ENCODE data around the gene RALGAPB.

RALGAPB gene

DNA sequence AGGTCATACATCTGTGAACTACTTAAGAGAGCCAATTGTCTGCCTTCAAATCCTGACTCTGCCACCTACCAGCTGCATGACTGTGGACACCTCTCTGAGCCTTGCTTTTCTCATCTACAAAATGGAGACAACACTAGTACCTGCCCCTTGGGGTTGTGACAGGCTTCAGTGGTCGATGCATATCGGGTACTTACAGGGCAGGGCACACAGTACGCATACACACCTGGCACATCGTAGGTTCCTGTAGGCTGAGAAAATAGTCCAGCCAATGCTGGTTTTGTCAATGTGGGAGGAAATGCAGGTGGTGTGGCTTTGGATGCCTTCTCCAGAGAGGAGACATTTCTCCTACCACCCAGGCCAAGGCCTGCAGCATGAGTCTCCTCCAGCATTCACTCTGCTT, 110.7 kb downstream of the RALGAPB start:
- H3K4me3 ChIP-seq (ENCODE audit: low read depth, low read length), result no peak overlapping the region
- no peak for DNase-seq (ENCODE audit: low read depth)
- TF ChIP-seq, protein P1, sequence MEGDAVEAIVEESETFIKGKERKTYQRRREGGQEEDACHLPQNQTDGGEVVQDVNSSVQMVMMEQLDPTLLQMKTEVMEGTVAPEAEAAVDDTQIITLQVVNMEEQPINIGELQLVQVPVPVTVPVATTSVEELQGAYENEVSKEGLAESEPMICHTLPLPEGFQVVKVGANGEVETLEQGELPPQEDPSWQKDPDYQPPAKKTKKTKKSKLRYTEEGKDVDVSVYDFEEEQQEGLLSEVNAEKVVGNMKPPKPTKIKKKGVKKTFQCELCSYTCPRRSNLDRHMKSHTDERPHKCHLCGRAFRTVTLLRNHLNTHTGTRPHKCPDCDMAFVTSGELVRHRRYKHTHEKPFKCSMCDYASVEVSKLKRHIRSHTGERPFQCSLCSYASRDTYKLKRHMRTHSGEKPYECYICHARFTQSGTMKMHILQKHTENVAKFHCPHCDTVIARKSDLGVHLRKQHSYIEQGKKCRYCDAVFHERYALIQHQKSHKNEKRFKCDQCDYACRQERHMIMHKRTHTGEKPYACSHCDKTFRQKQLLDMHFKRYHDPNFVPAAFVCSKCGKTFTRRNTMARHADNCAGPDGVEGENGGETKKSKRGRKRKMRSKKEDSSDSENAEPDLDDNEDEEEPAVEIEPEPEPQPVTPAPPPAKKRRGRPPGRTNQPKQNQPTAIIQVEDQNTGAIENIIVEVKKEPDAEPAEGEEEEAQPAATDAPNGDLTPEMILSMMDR (IDR thresholded peaks at IDR 0.05; ENCODE audit: low read depth, low read length, missing control alignments), result no peak

DNA sequence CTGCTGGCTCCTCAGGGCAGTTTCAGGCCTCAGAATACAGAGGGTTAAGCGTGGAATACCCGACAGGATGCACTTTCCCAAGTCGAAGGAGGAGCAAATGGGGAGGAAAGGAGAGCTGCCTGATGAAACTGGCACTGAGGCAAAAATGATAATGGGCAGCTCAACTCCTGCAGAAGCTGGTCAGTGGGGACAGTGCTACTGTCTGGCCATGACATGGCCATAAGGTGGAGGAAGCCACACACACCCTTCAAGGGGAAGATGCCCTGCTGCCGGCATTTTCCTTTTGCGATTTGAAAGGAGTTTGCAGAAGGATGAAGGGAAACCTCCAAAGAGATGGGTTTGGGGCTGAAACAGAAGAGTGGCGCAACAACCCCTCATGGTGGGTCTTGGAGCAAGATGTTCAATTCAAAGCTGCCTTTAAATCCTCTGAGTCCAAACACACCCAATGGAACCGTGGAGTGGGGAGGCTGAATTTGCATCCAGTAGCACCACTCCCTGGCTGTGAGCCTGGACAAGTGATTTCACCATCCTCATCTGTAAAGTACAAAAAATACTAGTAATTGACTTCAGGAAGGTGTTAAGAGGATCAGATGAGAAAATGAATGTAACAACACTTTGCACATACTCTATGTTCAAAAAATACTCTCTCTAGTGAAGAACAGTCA, 111.6 kb downstream of the RALGAPB start:
- no peak overlapping the region for H3K4me3 ChIP-seq (ENCODE audit: low read depth, low read length)
- DNase-seq (ENCODE audit: low read depth), result no peak
- TF ChIP-seq, protein P1 (IDR thresholded peaks at IDR 0.05; ENCODE audit: low read depth, low read length, missing control alignments), result no peak

DNA sequence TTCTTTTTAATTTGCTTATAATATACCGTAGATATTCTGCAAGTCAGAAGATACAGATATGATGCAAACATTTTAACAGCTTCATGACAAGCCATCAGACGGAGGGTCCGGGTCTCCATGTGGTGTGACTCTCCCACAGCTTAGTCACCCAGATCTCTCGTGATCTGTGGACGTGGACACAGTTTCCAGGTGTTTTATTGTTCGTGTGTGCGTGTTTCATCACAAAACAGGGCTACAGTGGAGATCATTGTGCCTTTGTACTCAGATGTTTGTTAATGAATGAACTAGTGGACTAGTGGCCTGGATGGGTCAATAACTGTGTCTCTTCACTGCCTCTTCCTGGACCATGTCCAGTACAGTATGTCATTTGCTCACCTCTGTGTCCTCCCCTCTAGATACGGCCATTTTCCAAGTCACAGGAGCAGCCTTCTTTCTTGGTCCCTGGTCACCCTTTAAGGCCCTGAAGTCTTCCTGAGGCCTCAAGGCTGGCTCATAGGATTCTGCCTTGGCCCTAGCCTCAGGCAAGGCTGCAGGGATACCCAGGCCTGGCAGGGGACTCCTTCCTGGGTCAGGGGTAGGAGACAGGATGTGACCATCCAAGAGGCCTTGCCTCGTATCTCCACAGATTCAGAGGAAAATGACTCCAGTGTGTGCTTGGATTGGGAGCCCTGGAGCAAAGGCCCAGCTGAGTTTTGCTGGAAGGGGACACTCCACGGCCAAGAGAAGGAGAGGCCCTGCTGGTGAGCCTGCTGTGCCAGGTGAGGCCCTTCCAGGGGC, 112.9 kb downstream of the RALGAPB start:
- TF ChIP-seq, protein P1 (IDR thresholded peaks at IDR 0.05; ENCODE audit: low read depth, low read length, missing control alignments), result no peak
- DNase-seq (ENCODE audit: low read depth), result no peak
- H3K4me3 ChIP-seq (ENCODE audit: low read depth, low read length), result no peak overlapping the region

DNA sequence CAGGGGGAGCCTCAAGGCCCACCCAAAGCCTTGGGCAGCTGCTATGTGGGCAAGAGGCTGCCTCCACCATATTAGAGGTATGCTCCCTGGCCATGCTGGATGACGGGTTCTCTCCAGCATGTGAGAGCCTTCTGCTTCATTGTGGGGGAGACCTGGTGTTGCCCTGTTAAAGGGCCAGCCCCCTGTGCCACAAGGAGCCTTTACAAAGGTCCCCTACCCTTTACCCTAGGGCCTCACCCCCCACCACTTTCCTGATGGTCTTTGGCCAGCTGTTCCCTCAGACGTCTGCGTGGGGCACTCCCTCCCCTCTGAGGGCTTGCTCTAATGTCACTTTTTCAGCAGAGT, 113.5 kb downstream of the RALGAPB start:
- H3K4me3 ChIP-seq (ENCODE audit: low read depth, low read length), result no peak overlapping the region
- DNase-seq (ENCODE audit: low read depth), result no peak
- TF ChIP-seq, protein P1 (IDR thresholded peaks at IDR 0.05; ENCODE audit: low read depth, low read length, missing control alignments), result no peak

DNA sequence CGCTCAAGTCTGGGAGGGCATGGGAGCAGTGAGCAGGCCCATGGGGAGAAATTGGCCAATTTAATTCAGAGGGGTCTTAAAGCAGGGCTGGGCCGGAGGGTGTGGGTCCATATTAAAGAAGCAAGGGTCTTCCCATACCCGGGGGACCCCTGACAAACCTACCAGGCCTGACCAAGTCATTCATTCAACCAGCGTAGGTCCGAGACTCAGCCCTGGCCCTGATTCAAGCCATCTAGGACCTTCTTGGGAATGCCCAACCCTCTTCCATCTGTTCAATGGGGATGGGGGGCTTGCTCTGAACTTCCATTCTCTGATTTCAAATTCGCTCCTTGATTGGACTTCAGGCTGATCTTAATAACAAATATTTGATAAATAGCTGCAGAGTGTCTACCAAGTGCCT, 115.7 kb downstream of the RALGAPB start:
- no peak for DNase-seq (ENCODE audit: low read depth)
- TF ChIP-seq, protein P1 (IDR thresholded peaks at IDR 0.05; ENCODE audit: low read depth, low read length, missing control alignments), result no peak
- H3K4me3 ChIP-seq (ENCODE audit: low read depth, low read length), result no peak overlapping the region

DNA sequence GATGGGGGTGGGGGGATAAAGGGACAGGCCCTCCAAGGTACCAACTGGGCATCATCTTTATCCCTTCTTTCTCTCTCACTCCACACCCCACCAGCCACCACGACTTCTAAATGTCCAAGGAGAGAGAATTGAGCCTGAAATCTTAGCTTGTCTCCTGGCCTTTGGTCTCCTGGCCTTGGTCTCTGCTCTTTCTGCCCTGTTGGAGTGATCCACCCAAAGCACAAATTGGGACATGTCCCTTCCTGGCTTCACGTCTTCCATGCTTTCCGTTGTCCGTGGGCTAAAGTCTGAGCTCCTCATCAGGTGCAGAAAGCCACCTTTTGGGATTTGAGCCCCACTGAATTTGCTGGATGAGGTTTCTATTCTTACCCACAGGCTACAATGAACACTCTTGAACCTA, 116.7 kb downstream of the RALGAPB start:
- DNase-seq (ENCODE audit: low read depth), result no peak
- no peak overlapping the region for H3K4me3 ChIP-seq (ENCODE audit: low read depth, low read length)
- TF ChIP-seq, protein P1 (IDR thresholded peaks at IDR 0.05; ENCODE audit: low read depth, low read length, missing control alignments), result no peak
